GM18502 (cell line): ENCODE data around the gene JAM3.

Source experiments
- ATAC-seq: cut with Tn5 transposase; IDR thresholded peaks from one replicate; pipeline ENCODE4 v1.9.1; 2021; ENCODE audit warnings: mild to moderate bottlenecking; ENCODE audit not compliant: unreplicated experiment, poor library complexity

Gene JAM3

GRCh38 chr11:134068829-134069425, at the start of gene JAM3:
Gene JAM3, plus strand, starts transcription at chr11:134069072. Its CDS starts 12 bp downstream, at chr11:134069084.
- peak; percentile 92 for ATAC-seq

GRCh38 chr11:134019500-134019899, 49.4 kb upstream of the JAM3 start:
- ATAC-seq = no peak

GRCh38 chr11:134020598-134020997, 48.3 kb upstream of the JAM3 start:
- no peak for ATAC-seq

- ATAC-seq = no peak
These were observed 47.5 kb upstream of the JAM3 start for GRCh38 chr11:134021326-134021725.

GRCh38 chr11:134022748-134023147, 46.1 kb upstream of the JAM3 start:
- ATAC-seq = no peak

GRCh38 chr11:134024420-134025081, 44.3 kb upstream of the JAM3 start:
- ATAC-seq = no peak

DNA sequence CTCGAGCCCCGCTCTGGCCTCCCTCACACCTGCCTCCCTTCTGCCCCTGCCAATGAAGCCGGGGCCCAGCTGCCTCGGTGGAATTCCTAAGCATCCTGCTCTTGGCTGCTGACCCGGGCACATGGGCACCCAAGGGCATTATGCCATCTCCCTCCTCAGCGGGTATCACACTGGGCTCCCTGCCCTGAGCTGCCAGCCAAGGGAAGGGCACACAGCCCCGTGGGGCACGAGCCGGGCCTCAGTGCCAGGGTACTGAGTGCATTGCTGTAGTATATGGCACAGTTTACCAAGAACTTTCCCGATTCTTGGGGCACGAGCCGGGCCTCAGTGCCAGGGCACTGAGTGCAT, 43.8 kb upstream of the JAM3 start:
- ATAC-seq = no peak

DNA sequence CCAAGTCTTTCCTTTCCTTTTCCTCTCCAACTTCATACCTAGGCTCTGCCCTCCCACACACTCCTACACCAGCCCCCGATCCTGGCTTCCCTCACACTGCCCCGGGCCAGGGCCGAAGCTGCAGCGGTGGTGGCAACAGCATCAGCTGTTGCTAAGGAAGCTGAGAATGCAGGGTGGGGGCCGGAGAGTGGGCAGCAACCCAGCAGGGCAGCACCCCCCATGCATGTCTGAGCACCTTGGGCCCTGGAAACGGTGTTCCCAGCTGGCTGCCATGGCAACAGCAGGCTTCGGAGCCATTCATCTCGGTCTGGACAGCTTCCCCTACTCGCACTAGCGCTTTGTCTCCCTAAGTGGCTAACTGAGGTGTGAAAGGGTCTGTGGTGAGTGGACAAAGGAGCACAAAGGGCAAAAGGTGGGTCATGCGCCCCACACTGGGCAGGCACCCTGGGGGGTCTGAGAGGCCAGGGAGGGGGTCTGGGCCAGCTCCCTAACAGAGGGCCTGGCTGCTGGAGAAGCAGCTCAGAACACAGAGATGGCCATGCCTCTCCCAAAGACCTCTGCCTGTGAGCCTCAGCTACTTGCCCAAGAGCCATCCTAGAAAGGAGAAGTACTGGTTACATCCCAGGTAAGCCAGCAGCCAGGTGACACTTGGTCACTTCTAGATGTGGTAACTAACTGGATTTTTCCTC, 42.1 kb upstream of the JAM3 start:
- ATAC-seq = no peak

DNA sequence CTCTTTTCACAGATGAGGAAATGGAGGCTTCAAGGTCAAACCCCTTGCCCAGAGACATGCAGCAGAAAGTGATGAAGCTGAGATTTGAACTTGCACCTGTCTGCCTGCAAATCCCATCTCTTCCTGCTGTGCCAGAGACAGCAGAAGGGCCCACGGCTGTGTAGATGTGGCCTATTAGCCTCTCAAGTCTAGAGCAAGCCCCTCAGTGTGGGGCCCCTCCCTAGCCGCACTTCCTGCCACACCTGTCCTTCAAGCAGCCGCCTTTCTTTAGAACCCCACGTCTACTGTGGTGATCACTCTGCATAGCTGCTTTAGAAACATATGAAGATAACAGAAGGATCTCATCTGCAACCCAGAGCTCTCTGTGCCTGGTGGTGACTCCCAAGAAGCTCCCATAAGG, 41.2 kb upstream of the JAM3 start:
- no peak for ATAC-seq

- ATAC-seq = no peak
These were observed 40.4 kb upstream of the JAM3 start for GRCh38 chr11:134028368-134028920.

- no peak for ATAC-seq
These were observed 38.0 kb upstream of the JAM3 start for GRCh38 chr11:134030853-134031252.

- ATAC-seq = no peak
These were observed 36.8 kb upstream of the JAM3 start for GRCh38 chr11:134032043-134032442.

DNA sequence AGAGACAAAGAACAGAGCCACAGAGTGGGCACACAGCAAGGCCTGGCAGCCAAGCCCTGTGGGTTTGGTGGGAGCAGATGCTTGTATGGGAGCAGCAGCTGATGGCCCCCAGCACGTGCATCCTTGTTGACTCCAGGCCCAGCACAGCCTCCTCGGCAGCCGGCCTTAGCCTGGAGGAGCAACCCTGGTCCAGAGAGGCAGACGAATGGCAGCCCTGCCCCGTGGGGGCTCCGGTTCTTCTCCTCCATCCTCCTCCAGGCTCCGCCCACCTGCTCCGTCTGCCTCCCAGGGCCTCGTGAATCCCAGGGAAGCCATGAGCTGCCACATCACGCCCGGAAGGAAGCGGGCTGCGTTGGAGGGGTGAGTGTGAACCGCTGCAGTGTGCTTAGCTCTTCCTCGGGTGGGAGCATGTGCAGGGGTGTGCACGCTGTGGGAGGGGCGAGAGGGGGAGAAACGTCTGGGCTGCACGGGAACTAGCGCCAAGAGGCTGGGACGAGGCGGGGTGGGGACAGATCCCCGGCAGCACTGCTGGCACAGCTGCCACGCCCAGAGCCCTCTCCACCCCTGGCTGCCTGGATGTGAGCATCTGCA, 36.3 kb upstream of the JAM3 start:
- no peak for ATAC-seq

DNA sequence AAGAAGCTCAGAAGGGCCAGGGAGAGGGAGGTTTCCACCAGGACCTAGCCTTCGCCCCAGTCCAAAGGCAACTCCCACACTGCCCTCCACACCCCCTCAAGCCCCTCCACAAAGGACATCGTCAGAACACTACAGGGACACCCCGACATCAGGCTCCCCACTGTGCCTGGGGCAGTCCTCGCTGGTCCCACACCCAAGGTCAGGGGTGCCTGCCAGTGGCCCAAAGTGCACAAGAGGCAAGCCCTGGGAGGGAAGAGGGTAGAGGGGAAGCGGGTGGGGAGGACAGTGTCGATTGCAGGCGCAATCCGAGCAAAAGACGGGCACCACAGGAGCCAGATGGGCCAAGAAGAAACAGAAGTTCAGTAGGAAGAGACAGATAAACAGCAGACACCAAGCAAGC, 35.6 kb upstream of the JAM3 start:
- no peak for ATAC-seq

DNA sequence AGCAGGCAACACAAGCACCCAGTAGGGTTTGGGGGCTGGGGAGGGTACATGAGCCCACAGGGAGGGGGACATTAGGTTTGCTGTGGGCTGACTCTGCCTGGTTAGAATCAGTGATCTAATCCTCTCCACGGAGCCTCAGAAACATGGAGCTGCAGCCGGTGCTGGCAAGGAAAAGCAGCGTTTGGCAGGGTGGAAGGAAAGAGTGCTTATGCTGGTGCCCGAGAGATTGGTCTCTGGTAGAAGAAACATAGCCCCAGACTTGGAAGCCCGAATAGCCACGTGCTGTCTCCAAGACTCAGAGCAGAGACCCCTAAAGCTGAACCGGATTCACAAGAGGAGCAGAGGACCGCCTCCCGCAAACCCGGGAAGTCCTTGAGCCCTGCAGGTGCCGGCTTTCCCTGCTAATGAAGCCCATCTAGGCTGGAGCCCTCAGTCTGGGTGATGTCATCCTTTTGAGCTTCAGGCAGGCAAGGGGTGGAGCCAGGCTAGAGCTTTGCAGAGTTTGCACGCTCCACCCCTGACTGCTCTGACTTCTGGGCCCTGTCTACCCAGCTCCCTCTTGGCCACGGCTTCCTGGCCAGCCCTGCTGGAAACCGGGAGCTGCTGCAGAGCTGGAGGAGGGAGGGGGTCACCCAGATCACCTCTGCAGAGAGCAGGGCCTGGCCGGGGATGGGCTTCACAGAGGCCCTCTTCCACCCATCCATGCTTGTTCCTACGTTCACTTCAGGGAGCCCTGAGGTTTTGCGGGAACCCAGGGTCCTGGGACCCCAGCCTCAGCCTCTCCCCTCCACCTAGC, 35.0 kb upstream of the JAM3 start:
- ATAC-seq = peak; percentile 72

GRCh38 chr11:134034496-134035381, 34.1 kb upstream of the JAM3 start:
- ATAC-seq = no peak

DNA sequence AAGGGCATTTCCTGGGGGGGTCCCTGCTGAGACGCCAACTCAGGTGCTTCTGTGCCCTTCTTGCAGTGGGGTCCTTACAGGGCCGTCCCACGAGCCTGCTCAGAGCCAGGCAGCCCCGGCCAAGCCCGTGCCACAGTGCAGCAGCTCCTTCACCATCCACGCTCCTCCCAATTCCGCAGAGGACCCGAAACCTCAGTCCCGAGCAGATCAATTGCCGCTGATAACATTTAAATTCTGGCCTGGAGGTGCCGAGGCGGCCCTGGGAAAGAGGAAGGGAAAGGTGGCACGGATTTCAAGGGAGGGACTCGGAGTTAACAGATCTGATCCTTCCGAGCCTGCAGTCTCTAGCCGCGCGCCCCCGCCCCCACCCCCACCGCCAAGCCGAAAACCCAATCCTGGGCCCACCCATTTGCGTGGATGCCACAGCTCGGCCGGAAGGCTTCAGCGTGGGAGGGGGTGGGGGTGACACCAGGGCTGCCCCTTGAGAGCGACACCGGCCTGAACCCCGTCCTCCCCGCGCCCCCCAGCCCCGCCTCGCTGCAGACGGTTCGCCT, 32.3 kb upstream of the JAM3 start:
- ATAC-seq = peak; percentile 2

- ATAC-seq = peak; percentile 66
These were observed 31.6 kb upstream of the JAM3 start for GRCh38 chr11:134037046-134037908.
